Hepatocyte (in vitro differentiated cells): Measurements from ENCODE around the gene RPS6KA1. TPM values are rescaled to one million over a fixed set of nuclear protein-coding genes. Genes with fewer than 3 reads are reported as not detected.

Source experiments
- DNase-seq: peaks from one replicate; pipeline ENCODE4 v3.0.0-alpha.2; 2016; ENCODE audit warnings: low spot score
- H2AFZ ChIP-seq: fragments of 200-600 bp; sonication (generic); 2 replicates; pipeline ENCODE4 v1.6.0; 2016; ENCODE audit warnings: antibody characterized with exemption, mild to moderate bottlenecking
- H3K27ac ChIP-seq: fragments of 200-600 bp; sonication (generic); 2 replicates; pipeline ENCODE4 v1.5.1; 2016; ENCODE audit warnings: mild to moderate bottlenecking
- H3K27me3 ChIP-seq: fragments of 200-600 bp; sonication (generic); 2 replicates; pipeline ENCODE4 v1.6.1; 2016
- H3K36me3 ChIP-seq: fragments of 200-600 bp; sonication (generic); replicated peaks from 2 replicates; pipeline ENCODE4 v1.5.1; 2016; ENCODE audit warnings: low read depth; ENCODE audit not compliant: insufficient read depth
- H3K4me1 ChIP-seq: fragments of 200-600 bp; sonication (generic); 2 replicates; pipeline ENCODE4 v1.5.1; 2016; ENCODE audit warnings: mild to moderate bottlenecking, moderate library complexity; ENCODE audit not compliant: insufficient read depth
- H3K4me2 ChIP-seq: fragments of 200-600 bp; sonication (generic); 2 replicates; pipeline ENCODE4 v1.6.0; 2016
- H3K4me3 ChIP-seq: fragments of 200-600 bp; sonication (generic); 2 replicates; pipeline ENCODE4 v1.5.1; 2016; ENCODE audit warnings: mild to moderate bottlenecking
- H3K79me2 ChIP-seq: fragments of 200-600 bp; sonication (generic); 2 replicates; pipeline ENCODE4 v1.6.0; 2017; ENCODE audit warnings: mild to moderate bottlenecking
- H3K9me2 ChIP-seq: fragments of 200-600 bp; sonication (generic); replicated peaks from 2 replicates; pipeline ENCODE4 v1.6.0; 2017; ENCODE audit warnings: mild to moderate bottlenecking; ENCODE audit not compliant: insufficient read depth
- H3K9me3 ChIP-seq: fragments of 200-600 bp; sonication (generic); 2 replicates; pipeline ENCODE4 v1.5.1; 2016; ENCODE audit warnings: low read depth, mild to moderate bottlenecking
- H4K20me1 ChIP-seq: fragments of 200-600 bp; sonication (generic); 2 replicates; pipeline ENCODE4 v1.6.0; 2016; ENCODE audit warnings: mild to moderate bottlenecking; ENCODE audit not compliant: insufficient read depth, poor library complexity, severe bottlenecking
- EZH2 ChIP-seq: fragments of 200-600 bp; sonication (generic); IDR thresholded peaks from 2 replicates; pipeline ENCODE4 v1.6.1; 2016; ENCODE audit warnings: antibody characterized with exemption, mild to moderate bottlenecking, borderline replicate concordance
- EZH2phosphoT487 ChIP-seq: fragments of 200-600 bp; sonication (generic); IDR thresholded peaks from one replicate; pipeline ENCODE4 v1.6.1; 2018; ENCODE audit warnings: antibody characterized with exemption, mild to moderate bottlenecking, low read depth, moderate library complexity; ENCODE audit not compliant: unreplicated experiment, severe bottlenecking
- WGBS: methylation state at CpG from one replicate; pipeline ENCODE4 v1.1.6; 2016; ENCODE audit warnings: low lambda C conversion rate; ENCODE audit errors: missing lambda C conversion rate; 5-methylcytosine and 5-hydroxymethylcytosine counted together
- polyA plus RNA-seq: library from polyadenylated mRNA; unstranded; fragments of >200 nt; fragmentation: Nextera tagmentation; extraction: Ambion mirVana; gene quantifications from 2 replicates; pipeline ENCODE4 v1.2.1, GENCODE V29; 2016
- total RNA-seq: library from RNA; depleted of rRNA; stranded (reverse); fragments of >200 nt; gene quantifications from 2 replicates; pipeline ENCODE4 v1.2.3, GENCODE V29; 2014
- TF ChIP-seq, protein P1 (sequence below): fragments of 200-600 bp; sonication (generic); IDR thresholded peaks from 2 replicates; pipeline ENCODE4 v1.5.1; 2016; ENCODE audit warnings: antibody characterized with exemption, mild to moderate bottlenecking; ENCODE audit not compliant: poor library complexity

RPS6KA1 gene
- total and polyA plus RNA-seq, 2 experiments from 2014 or later = 30.2 to 30.6 TPM

DNA sequence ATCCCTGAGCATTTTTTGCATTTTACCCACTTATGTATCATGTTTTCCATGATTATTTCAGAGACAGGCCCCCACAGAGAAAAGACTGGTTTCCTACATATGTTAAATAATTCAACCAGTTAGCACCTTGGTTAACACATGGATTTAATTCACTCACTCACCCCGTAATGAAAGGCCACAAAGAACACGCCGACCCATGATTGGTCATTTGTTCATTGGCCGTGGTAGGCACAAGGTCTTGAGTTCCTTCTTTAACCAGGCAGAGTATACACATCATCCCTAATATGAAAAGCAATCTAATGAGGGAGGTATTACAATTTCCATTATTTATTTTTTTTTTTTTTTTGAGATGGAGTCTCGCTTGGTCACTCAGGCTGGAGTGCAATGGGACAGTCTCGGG, 50.6 kb downstream of the RPS6KA1 start:
- Histone ChIP-seq H3K4me2 (no peak overlapping the region), H3K27me3 (no peaks in the 10 kb centered on the region), H3K79me2 (no peaks in the 10 kb centered on the region), H3K4me1 (no peaks in the 10 kb centered on the region), H3K9me2 (no peaks in the 10 kb centered on the region), H3K27ac (no peak overlapping the region), H3K4me3 (no peak overlapping the region), H4K20me1 (no peaks in the 10 kb centered on the region), H3K9me3 (no peaks in the 10 kb centered on the region), H3K36me3 (no peaks in the 10 kb centered on the region), H2AFZ (no peak overlapping the region)
- TF ChIP-seq EZH2phosphoT487 = no peak
- TF ChIP-seq, protein P1, sequence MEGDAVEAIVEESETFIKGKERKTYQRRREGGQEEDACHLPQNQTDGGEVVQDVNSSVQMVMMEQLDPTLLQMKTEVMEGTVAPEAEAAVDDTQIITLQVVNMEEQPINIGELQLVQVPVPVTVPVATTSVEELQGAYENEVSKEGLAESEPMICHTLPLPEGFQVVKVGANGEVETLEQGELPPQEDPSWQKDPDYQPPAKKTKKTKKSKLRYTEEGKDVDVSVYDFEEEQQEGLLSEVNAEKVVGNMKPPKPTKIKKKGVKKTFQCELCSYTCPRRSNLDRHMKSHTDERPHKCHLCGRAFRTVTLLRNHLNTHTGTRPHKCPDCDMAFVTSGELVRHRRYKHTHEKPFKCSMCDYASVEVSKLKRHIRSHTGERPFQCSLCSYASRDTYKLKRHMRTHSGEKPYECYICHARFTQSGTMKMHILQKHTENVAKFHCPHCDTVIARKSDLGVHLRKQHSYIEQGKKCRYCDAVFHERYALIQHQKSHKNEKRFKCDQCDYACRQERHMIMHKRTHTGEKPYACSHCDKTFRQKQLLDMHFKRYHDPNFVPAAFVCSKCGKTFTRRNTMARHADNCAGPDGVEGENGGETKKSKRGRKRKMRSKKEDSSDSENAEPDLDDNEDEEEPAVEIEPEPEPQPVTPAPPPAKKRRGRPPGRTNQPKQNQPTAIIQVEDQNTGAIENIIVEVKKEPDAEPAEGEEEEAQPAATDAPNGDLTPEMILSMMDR = no peak
- no peak for TF ChIP-seq EZH2
- 94% methylated on average over 5 of the region's 6 CpGs for WGBS
- DNase-seq = no peak

DNA sequence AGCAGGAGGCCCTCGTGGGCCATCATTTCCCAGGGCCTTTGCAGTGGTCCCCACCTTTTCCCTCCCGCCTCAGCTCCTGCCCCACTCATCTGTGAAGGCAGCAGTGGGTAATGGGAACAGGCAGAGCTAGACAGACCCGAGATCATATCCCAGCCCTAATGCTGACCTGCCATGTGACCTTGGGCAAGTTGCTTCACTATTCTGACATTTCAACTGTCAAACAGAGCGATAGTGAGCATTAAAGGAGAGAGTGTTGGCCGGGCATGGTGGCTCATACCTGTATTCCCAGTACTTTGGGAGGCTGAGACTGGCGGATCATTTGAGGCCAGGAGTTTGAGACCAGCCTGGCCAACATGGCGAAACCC, 51.7 kb downstream of the RPS6KA1 start:
- Histone ChIP-seq H3K27ac (no peak overlapping the region), H3K9me2 (no peaks in the 10 kb centered on the region), H4K20me1 (no peaks in the 10 kb centered on the region), H3K79me2 (no peaks in the 10 kb centered on the region), H2AFZ (no peak overlapping the region), H3K4me2 (no peak overlapping the region), H3K4me1 (no peaks in the 10 kb centered on the region), H3K27me3 (no peaks in the 10 kb centered on the region), H3K4me3 (no peak overlapping the region), H3K36me3 (no peaks in the 10 kb centered on the region), H3K9me3 (no peaks in the 10 kb centered on the region)
- DNase-seq = no peak
- TF ChIP-seq, protein P1 = no peak
- no peak for TF ChIP-seq EZH2
- no peak for TF ChIP-seq EZH2phosphoT487
- WGBS = 95% methylated on average over 7 of the region's 7 CpGs

- 83% methylated on average over 8 of the region's 8 CpGs for WGBS
- no peak overlapping the region for H3K27ac ChIP-seq
These were observed 52.7 kb downstream of the RPS6KA1 start for GRCh38 chr1:26582053-26582835.

More at GRCh38 chr1:26582053-26582835, 52.7 kb downstream of the RPS6KA1 start:
- Histone ChIP-seq H2AFZ (no peak overlapping the region), H3K4me3 (no peak overlapping the region), H3K36me3 (no peaks in the 10 kb centered on the region), H3K79me2 (no peaks in the 10 kb centered on the region), H3K4me2 (no peak overlapping the region), H3K4me1 (no peaks in the 10 kb centered on the region), H3K9me2 (no peaks in the 10 kb centered on the region), H3K27me3 (no peaks in the 10 kb centered on the region), H4K20me1 (no peaks in the 10 kb centered on the region), H3K9me3 (no peaks in the 10 kb centered on the region)
- no peak for TF ChIP-seq EZH2
- TF ChIP-seq, protein P1 = no peak
- TF ChIP-seq EZH2phosphoT487 = no peak
- DNase-seq = no peak
